ENCODE results near the gene GPR84. TPM values are rescaled to one million over a fixed set of nuclear protein-coding genes. Genes with fewer than 3 reads are reported as not detected.

Gene GPR84
- total RNA-seq, 1 donor = 49.4 TPM

DNA sequence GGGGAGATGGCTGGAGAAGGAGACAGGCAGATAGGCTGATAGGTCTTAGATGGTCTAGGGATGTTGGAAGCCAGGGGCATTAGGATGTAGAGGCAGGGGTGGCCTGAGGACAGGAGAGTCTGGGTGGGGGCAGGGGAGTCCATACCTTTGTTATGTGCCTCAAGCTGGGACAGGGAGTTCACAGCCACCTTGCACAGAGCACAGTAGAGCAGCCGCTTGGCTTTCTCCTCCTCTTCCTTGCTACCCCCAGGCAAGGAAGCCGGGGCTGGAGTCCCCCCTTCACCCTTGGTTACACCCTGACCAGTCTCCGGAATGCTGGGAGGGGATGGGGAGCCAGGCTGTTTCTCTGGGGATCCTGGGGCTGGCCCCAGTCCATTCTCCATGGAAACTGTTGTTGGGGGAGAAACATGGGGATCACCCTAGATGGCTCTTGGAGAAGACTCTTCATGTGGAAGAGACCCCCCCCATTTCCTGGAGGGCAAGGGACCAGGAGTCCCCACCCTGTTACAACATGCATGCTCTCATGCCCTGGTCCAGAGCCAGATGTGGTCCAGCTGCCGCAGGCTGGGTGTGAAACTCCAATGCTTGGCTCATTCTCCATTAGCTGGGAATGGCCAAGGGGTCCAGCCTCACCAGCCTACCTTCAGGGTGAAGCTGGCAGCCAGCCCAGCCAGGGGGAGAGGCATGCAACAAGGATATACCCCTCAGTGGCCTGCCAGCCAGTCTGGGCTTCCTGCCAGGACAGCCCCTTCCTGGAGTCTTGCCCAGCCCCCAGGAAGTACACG, 7.2 kb upstream of the GPR84 start:
- H3K4me3 ChIP-seq (ENCODE audit: low read length) = no peak overlapping the region
- H3K9me3 ChIP-seq (ENCODE audit: low read depth, low read length) = no peaks in the 10 kb centered on the region
- H3K4me1 ChIP-seq (ENCODE audit: insufficient read depth, low read length) = peaks cover 30% of the 10 kb centered on the region
- no peaks in the 10 kb centered on the region for H3K27me3 ChIP-seq (ENCODE audit: insufficient read depth, low read length)

DNA sequence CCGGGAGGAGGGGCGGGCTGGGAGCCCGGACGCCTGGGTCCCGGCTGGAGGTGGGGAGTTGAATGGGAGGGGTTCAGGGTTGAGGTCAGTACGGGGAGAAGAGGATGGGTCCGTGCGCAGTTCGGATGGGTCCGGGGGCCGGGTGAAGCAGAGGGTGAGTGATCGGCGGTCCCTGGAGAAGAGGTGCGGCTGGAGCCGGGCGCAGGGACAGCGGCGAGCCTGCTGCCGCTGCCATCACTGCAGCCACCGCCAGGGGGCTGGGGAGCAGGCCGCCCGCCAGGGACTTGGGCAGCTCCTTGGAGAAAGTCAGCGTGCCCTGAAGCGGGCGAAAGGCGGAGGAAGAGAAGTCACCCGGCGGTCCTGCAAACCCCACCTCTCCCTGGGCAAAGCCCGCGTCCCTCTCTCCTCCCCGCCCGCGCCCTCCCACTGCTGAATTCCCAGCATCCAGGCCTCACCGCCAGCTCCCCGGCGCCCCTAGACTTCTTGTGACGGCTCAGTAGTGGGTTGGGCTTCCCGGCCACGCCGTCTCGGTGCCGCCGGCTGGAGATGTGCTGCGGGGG, 6.0 kb upstream of the GPR84 start:
- H3K9me3 ChIP-seq (ENCODE audit: low read depth, low read length) = no peaks in the 10 kb centered on the region
- H3K4me3 ChIP-seq (ENCODE audit: low read length) = no peak overlapping the region
- H3K27me3 ChIP-seq (ENCODE audit: insufficient read depth, low read length) = no peaks in the 10 kb centered on the region
- H3K4me1 ChIP-seq (ENCODE audit: insufficient read depth, low read length) = peaks cover 31% of the 10 kb centered on the region

DNA sequence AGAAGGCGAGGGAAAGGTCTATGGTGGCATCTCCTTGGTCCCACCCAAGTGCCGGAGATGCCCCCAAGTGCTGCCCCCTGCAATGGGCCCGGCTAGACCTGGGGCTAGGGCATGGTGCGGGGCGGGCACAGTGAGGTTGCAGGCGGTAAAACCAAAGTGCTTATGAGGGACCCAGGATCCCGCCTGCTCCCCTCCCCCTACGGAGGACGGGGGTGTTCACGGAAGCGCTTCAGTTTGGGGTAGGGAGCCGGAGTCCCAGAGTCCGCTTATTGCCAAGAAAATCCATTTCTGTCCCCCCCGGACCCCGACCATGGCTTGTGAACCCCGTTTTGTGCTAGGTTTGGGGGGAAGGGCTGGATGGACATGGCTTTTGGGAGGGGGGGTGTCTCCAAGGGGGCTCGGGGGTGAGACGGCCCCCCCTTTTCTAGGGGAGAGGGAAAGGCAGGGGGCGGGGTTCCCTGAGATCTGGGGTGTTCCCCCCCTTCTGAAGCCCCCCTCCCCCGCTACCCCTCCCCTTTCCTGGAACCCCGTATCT, 5.4 kb upstream of the GPR84 start:
- no peaks in the 10 kb centered on the region for H3K9me3 ChIP-seq (ENCODE audit: low read depth, low read length)
- H3K27me3 ChIP-seq (ENCODE audit: insufficient read depth, low read length) = no peaks in the 10 kb centered on the region
- H3K4me3 ChIP-seq (ENCODE audit: low read length) = no peak overlapping the region
- H3K4me1 ChIP-seq (ENCODE audit: insufficient read depth, low read length) = peaks cover 37% of the 10 kb centered on the region

DNA sequence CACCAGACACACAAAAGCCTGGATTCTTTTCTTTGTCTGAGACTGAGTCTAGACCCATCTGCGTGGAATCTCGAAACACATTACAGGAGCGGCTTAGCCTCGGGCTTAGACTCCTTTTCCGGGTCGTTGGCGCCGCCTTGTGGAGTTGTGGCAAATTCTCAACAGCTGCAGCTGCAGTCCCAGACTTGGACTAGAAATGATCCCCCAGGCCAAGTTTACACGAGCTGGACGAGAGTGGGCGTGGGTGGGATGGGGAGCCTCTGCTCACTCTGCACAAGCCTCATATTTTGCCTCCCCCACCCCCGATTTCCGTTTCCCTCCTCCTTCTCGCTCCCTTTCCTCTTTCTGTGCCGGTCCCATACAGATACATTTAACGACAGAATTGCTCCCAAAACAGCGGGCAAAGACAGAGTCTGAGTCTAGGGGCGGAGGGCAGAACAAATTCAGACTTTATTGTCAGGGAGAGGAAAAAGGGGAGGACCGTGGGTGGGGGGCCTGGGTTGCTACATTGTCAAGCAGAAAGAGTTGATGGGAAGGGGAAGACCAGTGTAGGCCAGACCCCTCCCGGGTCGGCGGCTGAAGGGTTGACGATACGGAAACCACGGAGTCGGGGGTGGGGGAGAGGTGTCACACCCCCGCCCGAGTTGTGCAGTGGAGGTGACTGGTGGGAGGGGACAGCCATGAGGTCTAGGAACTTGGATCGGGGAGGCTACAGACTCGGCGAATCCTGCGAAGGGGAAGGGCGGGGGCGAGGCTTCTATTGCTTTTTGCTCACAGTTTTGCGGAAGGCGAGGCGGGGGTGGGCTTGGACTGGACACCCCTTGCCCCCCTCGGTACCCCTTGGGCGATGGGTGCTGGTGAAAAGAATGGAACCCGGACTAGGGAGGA, 4.7 kb upstream of the GPR84 start:
- H3K27me3 ChIP-seq (ENCODE audit: insufficient read depth, low read length) = no peaks in the 10 kb centered on the region
- peaks cover 44% of the 10 kb centered on the region for H3K4me1 ChIP-seq (ENCODE audit: insufficient read depth, low read length)
- H3K9me3 ChIP-seq (ENCODE audit: low read depth, low read length) = no peaks in the 10 kb centered on the region
- H3K4me3 ChIP-seq (ENCODE audit: low read length) = no peak overlapping the region

DNA sequence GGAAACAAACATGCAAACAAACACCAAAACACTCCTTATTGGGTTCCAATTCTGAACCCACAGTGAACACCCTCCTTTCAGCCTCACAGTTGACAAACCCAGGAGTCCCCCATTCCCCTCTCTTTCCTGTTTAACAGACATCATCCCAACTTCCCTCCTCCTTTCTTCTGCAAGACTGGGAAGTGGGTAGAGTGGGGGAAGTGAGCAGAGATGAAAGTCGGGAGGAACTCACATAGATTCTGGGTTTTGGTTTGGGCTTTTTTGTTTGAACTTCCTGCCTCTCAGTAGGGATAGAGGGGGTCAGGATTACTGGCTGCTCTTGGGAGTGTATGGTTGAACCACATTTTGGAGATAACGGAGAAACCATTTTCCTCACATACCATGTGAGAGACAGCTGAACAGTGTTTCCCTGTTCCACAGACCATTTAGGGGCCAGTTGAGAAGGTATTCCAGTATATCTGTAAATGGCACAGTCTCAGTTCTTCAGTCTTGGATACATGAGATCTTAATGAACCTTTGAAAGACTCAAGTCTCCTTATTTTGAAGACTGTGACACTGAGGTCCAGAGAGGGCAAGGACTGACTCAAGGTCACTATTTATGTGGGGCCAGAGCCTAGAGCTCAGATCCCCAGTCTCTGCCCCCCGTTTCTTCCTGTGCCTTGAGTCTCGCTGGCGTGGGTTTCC, 3.9 kb upstream of the GPR84 start:
- Histone ChIP-seq H3K4me1 (ENCODE audit: insufficient read depth, low read length) (peaks cover 52% of the 10 kb centered on the region), H3K4me3 (ENCODE audit: low read length) (no peak overlapping the region), H3K27me3 (ENCODE audit: insufficient read depth, low read length) (no peaks in the 10 kb centered on the region), H3K9me3 (ENCODE audit: low read depth, low read length) (no peaks in the 10 kb centered on the region)

DNA sequence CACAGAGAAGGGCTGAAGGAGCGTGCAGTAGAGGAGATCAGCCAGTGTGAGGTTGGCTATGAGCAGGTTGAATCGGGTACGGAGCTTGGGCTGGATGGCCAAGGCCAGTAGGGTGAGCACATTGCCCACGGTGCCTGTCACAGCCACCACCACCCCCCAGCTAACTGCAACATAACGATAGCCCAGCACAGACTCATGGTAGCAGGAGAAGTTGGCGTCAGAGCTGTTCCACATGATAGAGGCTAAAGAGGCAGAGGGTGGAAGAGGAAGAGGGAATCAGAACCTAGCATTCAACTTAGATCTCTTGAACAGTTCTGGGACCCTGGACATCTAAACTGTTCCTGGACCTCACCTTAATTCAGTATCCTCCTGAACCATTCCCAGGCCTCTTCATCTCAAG, 668 bp downstream of the GPR84 start:
- Histone ChIP-seq H3K27me3 (ENCODE audit: insufficient read depth, low read length) (no peaks in the 10 kb centered on the region), H3K4me3 (ENCODE audit: low read length) (peak overlapping the region; percentile 7), H3K9me3 (ENCODE audit: low read depth, low read length) (no peaks in the 10 kb centered on the region), H3K4me1 (ENCODE audit: insufficient read depth, low read length) (peaks cover 71% of the 10 kb centered on the region)

DNA sequence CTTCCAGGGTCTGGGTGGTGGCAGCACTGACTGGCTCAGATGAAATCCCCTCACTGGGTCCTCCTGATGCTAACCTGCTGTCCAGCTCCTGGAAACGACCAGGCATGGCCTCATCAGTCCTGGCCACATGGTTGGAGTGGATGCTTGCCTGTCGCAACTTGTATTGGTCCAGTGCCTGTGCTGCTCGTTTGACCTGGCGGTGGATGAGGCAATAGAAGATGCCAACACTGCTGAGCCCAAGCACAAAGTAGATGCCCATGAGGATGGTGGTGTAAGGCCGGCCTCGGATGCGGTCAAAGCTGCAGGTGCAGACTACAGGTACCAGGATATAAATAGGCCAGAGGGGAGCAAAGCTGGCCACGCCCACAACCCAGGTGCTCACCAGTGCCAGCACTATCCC, 1.2 kb downstream of the GPR84 start:
- H3K27me3 ChIP-seq (ENCODE audit: insufficient read depth, low read length) = no peaks in the 10 kb centered on the region

DNA sequence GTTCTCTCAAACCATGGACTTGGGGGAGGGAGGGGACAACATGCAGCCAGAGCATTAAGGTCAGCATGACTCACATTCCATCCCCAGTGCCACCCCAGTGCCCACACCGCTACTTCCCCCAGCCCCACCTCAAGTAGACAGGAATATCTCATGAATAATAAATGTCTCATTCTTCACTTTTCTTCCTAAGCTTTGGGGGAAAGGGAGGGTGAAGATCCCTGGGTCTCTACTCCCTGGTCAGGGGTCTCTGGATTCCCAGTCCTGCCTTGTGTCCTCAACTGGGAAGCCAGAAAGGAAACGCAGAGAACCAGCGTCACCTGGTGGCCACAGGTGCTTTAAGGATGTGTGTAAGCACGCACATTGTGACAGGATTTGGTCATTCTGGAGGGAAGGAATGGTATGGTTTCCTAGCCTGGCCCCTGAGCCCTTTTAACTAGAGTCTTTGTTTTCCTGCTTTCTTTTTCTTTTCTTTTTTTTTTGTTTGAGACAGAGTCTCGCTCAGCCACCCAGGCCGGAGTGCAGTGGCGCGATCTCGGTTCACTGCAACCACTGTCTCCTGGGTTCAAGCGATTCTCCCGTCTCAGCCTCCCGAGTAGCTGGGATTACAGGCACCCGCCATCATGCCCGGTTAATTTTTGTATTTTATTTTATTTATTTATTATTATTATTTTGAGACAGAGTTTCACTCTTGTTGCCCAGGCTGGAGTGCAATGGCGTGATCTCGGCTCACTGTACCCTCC, 3.4 kb downstream of the GPR84 start:
- Histone ChIP-seq H3K4me3 (ENCODE audit: low read length) (no peak overlapping the region), H3K9me3 (ENCODE audit: low read depth, low read length) (no peaks in the 10 kb centered on the region), H3K4me1 (ENCODE audit: insufficient read depth, low read length) (peaks cover 72% of the 10 kb centered on the region), H3K27me3 (ENCODE audit: insufficient read depth, low read length) (no peaks in the 10 kb centered on the region)

More for the DNA sequence above, 1.2 kb downstream of the GPR84 start:
- H3K9me3 ChIP-seq (ENCODE audit: low read depth, low read length) = no peaks in the 10 kb centered on the region
- peaks cover 71% of the 10 kb centered on the region for H3K4me1 ChIP-seq (ENCODE audit: insufficient read depth, low read length)
- no peak overlapping the region for H3K4me3 ChIP-seq (ENCODE audit: low read length)

DNA sequence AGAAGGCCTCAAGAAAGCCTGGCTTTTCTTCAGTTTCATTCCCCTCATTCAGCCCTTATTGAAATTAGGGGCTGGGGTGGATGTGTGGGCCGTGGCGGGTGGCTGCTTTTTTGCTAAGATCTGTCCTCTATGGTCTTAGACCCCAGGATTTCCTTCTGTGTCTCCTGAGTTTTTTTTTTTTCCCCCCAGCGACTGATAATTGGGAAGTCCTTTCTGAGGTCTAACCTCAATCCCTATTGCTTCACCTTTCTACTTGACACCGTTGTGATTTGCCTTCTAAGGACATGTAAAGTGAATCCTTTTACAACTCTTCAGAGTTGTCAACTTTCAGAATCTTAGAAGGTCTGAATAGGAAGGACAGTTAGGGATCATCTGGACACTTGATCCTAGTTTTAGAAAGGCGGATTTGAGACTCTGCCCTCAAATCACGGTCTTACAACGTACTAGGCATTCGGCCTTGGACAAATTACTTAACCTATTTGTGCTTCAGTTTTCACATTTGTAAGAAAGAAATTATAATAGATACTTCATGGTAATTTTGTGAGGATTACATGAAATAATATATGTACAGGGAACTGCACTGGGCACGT, 4.4 kb downstream of the GPR84 start:
- Histone ChIP-seq H3K9me3 (ENCODE audit: low read depth, low read length) (no peaks in the 10 kb centered on the region), H3K4me1 (ENCODE audit: insufficient read depth, low read length) (peaks cover 67% of the 10 kb centered on the region), H3K4me3 (ENCODE audit: low read length) (peak overlapping the region; percentile 75)

DNA sequence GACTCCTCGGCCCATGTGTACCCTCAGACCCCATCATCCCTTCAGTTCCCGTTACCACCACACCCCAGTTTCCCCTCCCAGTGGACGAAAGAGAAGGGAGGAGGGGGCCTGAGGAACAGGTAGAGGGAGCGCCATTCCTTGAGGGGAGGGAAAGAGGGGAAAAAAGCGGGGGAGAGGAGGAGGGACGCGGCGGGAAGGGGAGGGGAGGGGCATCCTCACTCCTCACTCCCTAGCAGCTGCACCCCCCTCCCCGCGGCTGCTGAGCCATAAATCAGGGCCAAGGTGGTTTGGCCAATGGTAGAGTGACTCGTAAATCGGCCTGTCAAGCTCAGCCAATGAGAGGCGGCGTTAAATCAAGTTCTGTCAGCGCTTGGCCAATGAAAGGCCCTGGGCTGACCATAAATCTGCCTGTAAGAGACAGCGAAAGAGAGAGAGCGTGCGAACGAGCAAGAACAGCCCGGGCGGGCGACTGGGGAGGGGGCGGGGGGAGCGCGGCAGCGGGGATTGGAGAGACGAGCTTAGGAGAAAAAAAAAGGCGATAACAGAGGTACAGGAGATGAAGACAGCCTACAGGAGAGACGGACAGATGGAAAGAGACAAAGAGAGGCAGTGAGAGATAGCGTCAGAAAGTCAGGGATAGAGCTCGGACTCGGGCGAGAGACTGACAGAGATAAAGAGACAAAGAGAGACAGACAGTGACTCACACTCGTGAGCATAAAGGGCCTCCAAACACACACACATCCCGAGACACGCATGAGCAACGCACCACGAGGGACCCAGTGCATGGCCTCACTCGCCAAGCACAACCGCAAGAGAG, 5.1 kb downstream of the GPR84 start:
- H3K27me3 ChIP-seq (ENCODE audit: insufficient read depth, low read length) = no peaks in the 10 kb centered on the region
- H3K9me3 ChIP-seq (ENCODE audit: low read depth, low read length) = no peaks in the 10 kb centered on the region
- H3K4me1 ChIP-seq (ENCODE audit: insufficient read depth, low read length) = peaks cover 60% of the 10 kb centered on the region

More for the DNA sequence above, 4.4 kb downstream of the GPR84 start:
- H3K27me3 ChIP-seq (ENCODE audit: insufficient read depth, low read length) = no peaks in the 10 kb centered on the region

DNA sequence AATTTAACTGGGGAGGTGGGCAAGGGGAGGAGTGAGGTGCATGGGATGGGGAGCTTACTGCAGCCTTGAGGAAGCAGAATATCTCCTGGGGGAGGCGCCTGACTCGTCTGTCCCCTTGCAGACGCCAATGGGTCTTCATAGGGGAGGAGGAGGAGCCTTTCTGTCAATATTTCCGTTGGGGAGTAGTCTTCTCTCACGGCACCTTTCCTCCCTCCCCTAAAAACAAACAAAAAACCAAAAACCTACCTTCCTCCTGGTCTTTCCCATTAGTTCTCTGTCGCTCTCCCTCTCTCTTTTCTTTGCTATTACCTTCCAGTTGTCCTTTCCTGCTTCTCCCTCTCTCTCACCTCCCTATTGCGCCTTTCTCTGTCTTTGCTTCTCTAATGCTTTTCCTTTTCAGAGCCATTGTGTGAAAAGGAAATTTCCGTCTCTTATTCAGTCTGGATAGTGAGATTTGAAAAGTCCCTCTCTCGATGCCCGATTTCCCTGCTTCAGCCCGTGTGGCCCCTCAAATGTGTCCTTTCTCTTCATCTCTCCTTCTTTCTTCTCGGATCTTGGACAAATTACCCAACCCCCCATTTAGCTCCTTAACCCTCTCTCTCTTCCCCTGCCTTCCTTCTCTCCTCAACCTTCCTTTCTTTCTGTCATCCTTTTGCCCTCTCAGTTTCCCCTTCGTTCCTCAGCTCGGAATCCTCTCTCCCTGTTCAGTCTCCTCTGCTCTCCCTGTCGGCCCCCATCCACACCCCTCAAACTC, 5.9 kb downstream of the GPR84 start:
- H3K9me3 ChIP-seq (ENCODE audit: low read depth, low read length) = no peaks in the 10 kb centered on the region
- no peaks in the 10 kb centered on the region for H3K27me3 ChIP-seq (ENCODE audit: insufficient read depth, low read length)
- H3K4me3 ChIP-seq (ENCODE audit: low read length) = peak overlapping the region; percentile 75
- peaks cover 52% of the 10 kb centered on the region for H3K4me1 ChIP-seq (ENCODE audit: insufficient read depth, low read length)

More for the DNA sequence above, 5.1 kb downstream of the GPR84 start:
- peak overlapping the region; percentile 75 for H3K4me3 ChIP-seq (ENCODE audit: low read length)

DNA sequence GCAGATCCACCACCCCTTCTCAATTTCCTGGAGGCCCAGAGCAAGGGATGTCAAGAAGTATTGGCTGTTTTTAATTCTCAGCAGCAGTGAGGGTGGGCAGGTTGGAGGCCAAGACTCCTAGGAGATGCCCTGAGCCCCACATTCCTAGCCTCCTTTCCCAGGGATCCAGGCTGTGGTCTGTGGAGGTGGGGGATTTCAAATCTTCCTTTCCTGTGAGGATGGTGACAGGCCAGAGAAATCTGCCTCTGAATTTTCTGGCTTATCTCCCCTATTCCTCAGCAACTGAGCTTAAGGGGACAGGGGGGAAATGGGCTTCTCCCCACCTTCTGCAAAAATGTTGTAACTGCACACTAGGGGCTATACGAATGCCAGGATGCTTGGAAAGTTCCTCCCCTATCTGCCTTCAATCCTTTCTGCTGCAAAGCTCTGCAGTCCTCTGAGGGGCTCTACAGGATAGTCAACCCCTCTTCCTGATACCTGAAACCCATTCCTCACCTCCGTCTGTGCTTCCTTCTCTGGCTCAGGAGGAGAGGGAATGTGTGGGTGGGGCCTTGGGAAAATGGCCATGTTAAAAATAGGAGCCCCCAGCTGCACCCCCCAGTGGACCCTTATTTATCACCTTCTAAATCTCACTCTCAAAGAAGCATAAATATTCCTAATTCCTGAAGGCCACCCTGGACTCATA, 6.6 kb downstream of the GPR84 start:
- peak overlapping the region; percentile 75 for H3K4me3 ChIP-seq (ENCODE audit: low read length)
- peaks cover 45% of the 10 kb centered on the region for H3K4me1 ChIP-seq (ENCODE audit: insufficient read depth, low read length)
- no peaks in the 10 kb centered on the region for H3K27me3 ChIP-seq (ENCODE audit: insufficient read depth, low read length)
- no peaks in the 10 kb centered on the region for H3K9me3 ChIP-seq (ENCODE audit: low read depth, low read length)
